Raji (cell line): Measurements from ENCODE around the gene KSR2.

Experiments
- POLR2A ChIP-seq: IDR thresholded peaks from 2 replicates; pipeline ENCODE4 v1.6.1; 2011; ENCODE audit warnings: low read depth, low read length, control low read depth; ENCODE audit not compliant: insufficient read depth

The KSR2 gene

GRCh38 chr12:117790198-117790597, 178.6 kb downstream of the KSR2 start:
- no peak for TF ChIP-seq POLR2A

- TF ChIP-seq POLR2A: no peak
These were observed 179.4 kb downstream of the KSR2 start for GRCh38 chr12:117789195-117789912.

GRCh38 chr12:117778656-117779055, 190.1 kb downstream of the KSR2 start:
- no peak for TF ChIP-seq POLR2A

GRCh38 chr12:117774941-117775775, 193.6 kb downstream of the KSR2 start:
- TF ChIP-seq POLR2A: no peak

- no peak for TF ChIP-seq POLR2A
These were observed 199.9 kb downstream of the KSR2 start for GRCh38 chr12:117768860-117769259.

GRCh38 chr12:117766008-117766407, 202.8 kb downstream of the KSR2 start:
- TF ChIP-seq POLR2A: no peak

- no peak for TF ChIP-seq POLR2A
These were observed 206.6 kb downstream of the KSR2 start for GRCh38 chr12:117762143-117762542.

- TF ChIP-seq POLR2A: no peak
These were observed 207.2 kb downstream of the KSR2 start for GRCh38 chr12:117761528-117762100.

GRCh38 chr12:117760990-117761389, 207.8 kb downstream of the KSR2 start:
- no peak for TF ChIP-seq POLR2A

- TF ChIP-seq POLR2A: no peak
These were observed 218.1 kb downstream of the KSR2 start for GRCh38 chr12:117750657-117751056.

GRCh38 chr12:117749431-117749830, 219.4 kb downstream of the KSR2 start:
- no peak for TF ChIP-seq POLR2A

- no peak for TF ChIP-seq POLR2A
These were observed 224.4 kb downstream of the KSR2 start for GRCh38 chr12:117744418-117744817.

GRCh38 chr12:117743761-117744160, 225.0 kb downstream of the KSR2 start:
- no peak for TF ChIP-seq POLR2A

- no peak for TF ChIP-seq POLR2A
These were observed 226.1 kb downstream of the KSR2 start for GRCh38 chr12:117742721-117743120.

GRCh38 chr12:117738233-117738632, 230.6 kb downstream of the KSR2 start:
- TF ChIP-seq POLR2A: no peak

- TF ChIP-seq POLR2A: no peak
These were observed 235.3 kb downstream of the KSR2 start for GRCh38 chr12:117733549-117733805.

- TF ChIP-seq POLR2A: no peak
These were observed 235.8 kb downstream of the KSR2 start for GRCh38 chr12:117732761-117733548.
